HG03460 (cell line): ENCODE data around the gene SAFB.
"Not testable (repeated sequence)": the region's sequence is repeated elsewhere in the genome, so short reads cannot be mapped to it uniquely, and the experiment has no call there.

Experiments
- ATAC-seq: cut with Tn5 transposase; IDR thresholded peaks from one replicate; pipeline ENCODE4 v1.9.1; 2021; ENCODE audit not compliant: unreplicated experiment

Gene SAFB

GRCh38 chr19:5682107-5682482, 59.2 kb downstream of the SAFB start:
- no peak for ATAC-seq

- no peak for ATAC-seq
Measured at GRCh38 chr19:5683177-5683886, 60.4 kb downstream of the SAFB start.

GRCh38 chr19:5684694-5685430, 62.0 kb downstream of the SAFB start:
- ATAC-seq, result no peak

- ATAC-seq, result no peak
Measured at GRCh38 chr19:5686326-5686646, 63.4 kb downstream of the SAFB start.

- ATAC-seq, result peak; percentile 59
Measured at GRCh38 chr19:5686647-5687359, 63.9 kb downstream of the SAFB start.

DNA sequence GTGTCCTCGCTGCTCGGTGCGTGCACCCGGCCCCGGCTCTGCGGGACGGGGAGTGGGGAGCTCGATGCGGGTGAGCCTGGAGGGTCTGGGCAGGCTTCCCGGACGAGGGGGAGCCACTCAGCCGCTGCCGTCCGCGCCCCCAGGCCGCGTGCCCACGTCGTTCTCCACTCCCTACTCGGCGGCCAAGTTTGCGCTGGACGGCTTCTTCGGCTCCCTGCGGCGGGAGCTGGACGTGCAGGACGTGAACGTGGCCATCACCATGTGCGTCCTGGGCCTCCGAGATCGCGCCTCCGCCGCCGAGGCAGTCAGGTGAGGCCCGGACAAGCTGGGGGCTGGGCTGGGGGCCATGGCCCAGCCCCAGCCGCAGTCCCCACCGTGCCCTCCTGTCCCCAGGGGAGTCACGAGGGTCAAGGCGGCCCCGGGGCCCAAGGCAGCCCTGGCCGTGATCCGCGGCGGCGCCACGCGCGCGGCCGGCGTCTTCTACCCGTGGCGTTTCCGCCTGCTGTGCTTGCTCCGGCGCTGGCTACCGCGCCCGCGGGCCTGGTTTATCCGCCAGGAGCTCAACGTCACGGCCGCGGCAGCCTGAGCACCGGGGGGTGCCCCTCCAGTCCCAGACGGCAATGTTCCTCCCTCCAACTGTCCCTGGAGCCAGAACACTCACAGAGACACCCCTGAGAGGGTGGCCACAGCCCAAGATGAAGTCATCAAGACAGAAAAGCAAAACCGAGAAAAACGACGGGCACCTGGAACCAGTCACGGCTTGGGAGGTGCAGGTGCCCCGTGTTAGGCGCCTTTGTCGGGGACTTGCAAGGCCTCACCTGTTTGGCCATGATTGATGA, 64.7 kb downstream of the SAFB start:
- ATAC-seq, result no peak

DNA sequence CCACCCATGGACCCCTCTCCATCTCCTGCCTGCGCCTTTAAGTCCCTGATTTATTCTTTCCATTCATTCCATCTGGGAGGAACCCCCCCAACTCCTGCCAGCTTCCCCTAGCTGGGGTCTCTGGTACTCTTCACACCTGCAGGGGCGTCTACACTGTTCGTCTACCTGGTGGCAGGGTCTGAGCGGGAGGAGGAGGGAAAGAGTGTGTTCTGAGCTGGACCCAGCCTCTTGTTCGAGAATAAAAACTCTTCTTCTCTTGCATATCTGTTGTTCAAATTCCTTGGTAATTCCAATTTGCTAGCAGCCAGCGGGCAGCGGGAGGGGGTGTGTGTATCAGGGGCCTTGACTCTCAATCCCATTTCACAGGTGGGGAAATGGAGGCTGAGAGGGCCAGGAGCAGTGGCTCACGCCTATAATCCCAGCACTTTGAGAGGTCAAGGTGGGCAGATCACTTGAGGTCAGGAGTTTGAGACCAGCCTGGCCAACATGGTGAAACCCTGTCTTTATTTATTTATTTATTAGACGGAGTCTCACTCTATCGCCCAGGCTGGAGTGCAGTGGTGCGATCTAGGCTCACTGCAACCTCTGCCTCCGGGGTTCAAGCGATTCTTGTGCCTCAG, 65.5 kb downstream of the SAFB start:
- ATAC-seq, result not testable (repeated sequence)

DNA sequence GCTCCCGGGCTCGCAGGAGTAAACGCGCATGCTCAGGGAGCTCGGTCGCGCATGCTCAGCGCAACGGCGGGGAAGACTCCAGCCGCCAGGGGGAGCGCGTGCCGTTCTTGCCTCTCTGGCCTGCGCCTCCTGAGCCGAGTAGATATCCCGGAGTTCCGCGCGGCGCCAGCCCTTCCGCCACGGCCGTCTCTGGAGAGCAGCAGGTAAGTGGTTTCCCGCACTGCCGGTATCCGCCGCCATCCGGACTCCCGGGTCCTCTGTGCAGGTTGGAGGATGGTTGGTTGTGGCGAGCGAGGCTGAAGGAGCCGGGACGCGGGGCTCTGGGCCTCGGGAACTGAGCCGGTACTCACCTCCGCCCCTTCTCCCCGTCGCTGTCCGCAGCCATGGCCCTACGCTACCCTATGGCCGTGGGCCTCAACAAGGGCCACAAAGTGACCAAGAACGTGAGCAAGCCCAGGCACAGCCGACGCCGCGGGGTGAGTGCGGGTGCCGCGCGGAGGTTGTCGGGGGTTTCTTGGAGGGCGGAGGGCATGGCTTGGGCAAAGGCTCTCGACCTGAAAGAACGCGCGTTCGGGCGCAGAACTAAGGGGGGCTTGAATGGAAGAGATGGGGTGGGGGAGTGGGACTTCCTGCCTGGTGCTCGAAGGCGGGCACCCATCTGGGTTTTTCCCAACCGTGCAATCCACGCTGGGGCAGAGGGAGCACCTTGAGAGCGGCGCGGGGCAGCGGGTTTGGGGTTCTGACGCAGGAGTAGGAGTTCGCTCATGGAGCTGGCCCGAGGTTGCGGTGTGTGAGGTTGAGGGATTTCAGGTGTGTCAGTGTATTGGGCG, 67.5 kb downstream of the SAFB start, which contains the start of gene RPL36:
Gene RPL36, plus strand, starts transcription at position 171 of the 830 bp plus-strand sequence. Its CDS starts 213 bp downstream, at position 384.
- peak; percentile 43 for ATAC-seq

DNA sequence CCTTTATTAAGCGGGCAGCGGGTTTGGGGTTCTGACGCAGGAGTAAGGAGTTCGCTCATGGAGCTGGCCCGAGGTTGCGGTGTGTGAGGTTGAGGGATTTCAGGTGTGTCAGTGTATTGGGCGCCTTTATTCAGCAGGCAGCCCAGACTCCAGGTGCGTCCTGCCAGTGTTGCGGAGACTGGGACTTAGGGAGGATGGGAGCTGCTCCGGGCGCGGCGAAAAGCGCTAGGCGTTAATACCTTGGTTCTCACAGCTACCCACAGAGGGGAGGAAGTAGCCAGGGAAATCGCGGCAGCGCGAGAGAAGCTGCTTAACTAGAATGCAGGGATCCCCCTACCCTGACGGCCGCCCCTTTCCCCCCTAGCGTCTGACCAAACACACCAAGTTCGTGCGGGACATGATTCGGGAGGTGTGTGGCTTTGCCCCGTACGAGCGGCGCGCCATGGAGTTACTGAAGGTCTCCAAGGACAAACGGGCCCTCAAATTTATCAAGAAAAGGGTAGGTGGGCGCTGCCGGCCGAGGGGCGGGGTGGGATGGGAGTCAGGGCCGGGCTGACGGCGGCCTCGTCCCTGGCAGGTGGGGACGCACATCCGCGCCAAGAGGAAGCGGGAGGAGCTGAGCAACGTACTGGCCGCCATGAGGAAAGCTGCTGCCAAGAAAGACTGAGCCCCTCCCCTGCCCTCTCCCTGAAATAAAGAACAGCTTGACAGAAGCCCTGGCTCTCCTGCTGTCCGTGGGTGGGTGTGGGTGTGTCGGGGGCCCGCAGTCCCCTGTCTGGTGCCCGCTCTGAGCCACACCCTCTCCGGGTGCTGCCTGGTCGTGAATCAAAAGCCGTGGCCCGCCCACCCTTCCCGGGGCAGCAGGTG, 68.3 kb downstream of the SAFB start:
- ATAC-seq, result no peak

- no peak for ATAC-seq
Measured at GRCh38 chr19:5691822-5692722, 69.2 kb downstream of the SAFB start.

DNA sequence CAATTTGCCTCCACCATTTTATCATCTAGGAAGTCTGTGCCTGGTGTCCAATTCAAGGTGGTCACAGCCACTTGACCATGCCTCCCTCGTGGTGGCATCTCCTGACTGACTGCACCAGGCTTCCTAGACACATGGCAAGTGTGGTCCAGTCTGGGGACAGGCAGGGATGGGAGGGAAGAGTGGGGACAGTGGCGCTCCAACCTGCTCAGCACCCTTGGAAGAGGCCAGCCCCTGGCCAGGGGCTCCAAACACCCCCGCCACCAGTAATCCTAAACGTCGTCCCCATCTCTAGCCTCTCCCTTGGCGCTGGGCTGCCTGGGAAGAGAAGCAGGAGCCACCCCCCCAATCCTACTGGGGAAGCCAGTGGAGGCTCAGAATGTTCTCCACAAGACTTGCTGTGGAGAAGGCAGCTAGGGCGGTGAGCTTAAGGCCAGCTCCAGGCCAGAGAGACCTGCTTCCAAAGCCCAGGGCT, 69.9 kb downstream of the SAFB start:
- no peak for ATAC-seq

GRCh38 chr19:5693195-5694166, 70.6 kb downstream of the SAFB start:
- ATAC-seq, result no peak

DNA sequence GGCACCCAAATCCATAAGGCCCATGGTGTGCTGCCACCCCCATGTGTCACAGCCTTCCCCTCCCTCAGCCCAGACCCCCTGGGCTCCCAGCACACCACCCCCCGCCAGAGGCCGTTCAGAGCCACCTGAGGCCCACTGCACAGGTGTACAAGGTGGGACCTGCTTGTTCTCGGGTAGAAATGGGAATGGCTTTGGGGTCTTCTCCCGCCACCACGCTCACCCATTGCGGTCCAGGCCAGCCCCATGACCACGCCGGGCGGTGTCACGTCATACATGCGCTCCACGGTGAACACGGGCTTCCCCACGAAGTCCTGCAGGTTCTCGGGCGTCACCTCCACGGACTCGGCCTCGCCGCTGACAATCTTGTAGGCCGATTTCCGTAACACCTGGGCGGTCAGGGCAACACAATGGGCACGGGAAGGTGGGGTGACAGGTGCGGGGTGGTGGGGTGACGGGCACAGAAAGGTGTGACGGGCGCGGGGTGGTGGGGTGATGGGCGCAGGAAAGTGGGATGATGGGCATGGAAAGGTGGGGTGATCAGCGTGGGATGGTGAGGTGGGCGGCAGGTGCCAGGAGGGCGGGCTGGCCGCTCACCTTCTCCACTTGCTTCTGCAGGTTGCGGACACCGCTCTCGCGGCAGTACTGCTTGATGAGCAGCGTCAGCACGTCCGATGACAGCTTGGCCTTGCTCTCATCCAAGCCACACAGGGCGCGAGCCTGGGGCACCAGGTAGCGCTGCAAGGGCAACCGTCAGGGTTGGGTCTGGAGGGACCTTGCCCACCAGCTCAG, 71.5 kb downstream of the SAFB start:
- ATAC-seq, result no peak

DNA sequence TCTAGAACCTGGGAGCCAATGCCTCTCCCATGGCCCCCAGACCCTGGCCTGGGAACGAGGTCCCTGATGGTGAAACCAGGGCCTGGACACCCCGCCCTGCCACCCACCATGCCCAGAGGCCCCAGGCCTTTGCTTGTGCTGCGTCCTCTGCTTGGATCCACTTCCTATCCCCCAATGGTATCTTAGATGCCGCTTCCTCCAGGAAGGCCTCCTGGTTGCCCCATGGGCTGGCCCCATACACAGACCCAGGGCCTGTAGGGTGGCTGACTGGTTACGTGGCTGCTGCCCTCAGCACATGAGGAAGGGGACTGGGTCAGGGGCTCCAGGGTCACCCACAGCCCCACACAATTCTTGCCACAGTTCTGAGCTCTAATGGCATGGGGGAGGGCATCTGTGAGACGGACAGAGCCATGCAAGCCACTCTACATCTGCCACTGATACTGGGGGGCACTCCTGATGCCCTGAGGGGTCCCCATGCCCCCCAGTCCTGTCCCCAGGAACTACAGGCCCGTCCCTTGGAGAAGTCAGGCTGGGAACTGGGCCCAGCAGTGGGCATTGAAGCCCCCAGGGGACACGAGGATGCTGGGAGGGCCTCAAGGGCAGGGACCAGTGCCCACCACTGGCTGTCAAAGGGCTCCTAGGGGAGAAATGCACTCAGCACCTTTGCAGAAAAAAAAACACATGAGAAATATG, 72.2 kb downstream of the SAFB start:
- no peak for ATAC-seq

- ATAC-seq, result no peak
Measured at GRCh38 chr19:5695649-5696195, 72.8 kb downstream of the SAFB start.
